GM19397 (cell line): Measurements from ENCODE around the gene PWP1.
"Not testable (repeated sequence)": the region's sequence is repeated elsewhere in the genome, so short reads cannot be mapped to it uniquely, and the experiment has no call there.

Experiments used
- ATAC-seq: cut with Tn5 transposase; IDR thresholded peaks from one replicate; pipeline ENCODE4 v1.9.1; 2021; ENCODE audit warnings: mild to moderate bottlenecking, moderate library complexity; ENCODE audit not compliant: unreplicated experiment

The PWP1 gene

GRCh38 chr12:107667464-107667863, 18.1 kb upstream of the PWP1 start:
- no peak for ATAC-seq

GRCh38 chr12:107668320-107669098, 17.1 kb upstream of the PWP1 start:
- ATAC-seq = no peak

GRCh38 chr12:107669946-107670345, 15.7 kb upstream of the PWP1 start:
- no peak for ATAC-seq

- ATAC-seq = no peak
Measured at GRCh38 chr12:107670999-107671643, 14.5 kb upstream of the PWP1 start.

GRCh38 chr12:107677671-107678070, 7.9 kb upstream of the PWP1 start:
- no peak for ATAC-seq

- no peak for ATAC-seq
Measured at GRCh38 chr12:107679336-107679735, 6.3 kb upstream of the PWP1 start.

- ATAC-seq = no peak
Measured at GRCh38 chr12:107681455-107681835, 4.2 kb upstream of the PWP1 start.

GRCh38 chr12:107681836-107682820, 3.5 kb upstream of the PWP1 start:
- no peak for ATAC-seq

- no peak for ATAC-seq
Measured at GRCh38 chr12:107684029-107684795, 1.4 kb upstream of the PWP1 start.

GRCh38 chr12:107684990-107685359, 624 bp upstream of the PWP1 start:
- no peak for ATAC-seq

GRCh38 chr12:107695772-107696171, 10.2 kb downstream of the PWP1 start:
- ATAC-seq = not testable (repeated sequence)

- ATAC-seq = no peak
Measured at GRCh38 chr12:107702106-107702505, 16.5 kb downstream of the PWP1 start.

GRCh38 chr12:107704041-107704440, 18.4 kb downstream of the PWP1 start:
- no peak for ATAC-seq

GRCh38 chr12:107705522-107705921, 19.9 kb downstream of the PWP1 start:
- not testable (repeated sequence) for ATAC-seq

GRCh38 chr12:107715780-107716179, 30.2 kb downstream of the PWP1 start:
- no peak for ATAC-seq

- no peak for ATAC-seq
Measured at GRCh38 chr12:107718606-107719005, 33.0 kb downstream of the PWP1 start.

GRCh38 chr12:107727327-107727726, 41.7 kb downstream of the PWP1 start:
- ATAC-seq = not testable (repeated sequence)

- ATAC-seq = not testable (repeated sequence)
Measured at GRCh38 chr12:107727742-107728141, 42.1 kb downstream of the PWP1 start.

- no peak for ATAC-seq
Measured at GRCh38 chr12:107730618-107731341, 45.2 kb downstream of the PWP1 start.

- ATAC-seq = no peak
Measured at GRCh38 chr12:107731366-107731765, 45.8 kb downstream of the PWP1 start.
